ENCODE data around the gene RARA. TPM values are rescaled to one million over a fixed set of nuclear protein-coding genes. Genes with fewer than 3 reads are reported as not detected.

The RARA gene
- total RNA-seq, 2 experiments from 2014 or later, result 34.7 to 36.2 TPM

DNA sequence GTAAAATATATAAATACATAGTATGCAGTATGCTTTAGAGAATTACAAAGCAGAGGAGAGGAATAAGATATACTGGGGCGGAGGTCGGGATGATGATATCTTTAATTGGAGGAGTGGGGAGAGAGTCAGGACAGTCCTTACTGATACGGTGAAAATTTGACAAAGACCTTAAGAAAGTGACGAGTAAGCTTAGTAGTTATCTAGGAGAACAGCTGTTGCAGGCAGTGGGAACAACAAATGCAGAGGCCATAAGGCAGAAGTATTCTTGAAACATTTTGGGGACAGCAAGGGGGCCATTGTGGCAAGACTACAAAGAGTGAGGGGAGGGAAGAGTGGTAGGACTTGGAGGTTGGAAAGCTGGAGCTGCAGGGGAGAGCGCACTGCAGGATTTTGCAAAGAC is 43.6 kb upstream of the RARA start:
- DNase-seq (no peak), ATAC-seq (no peak)
- ChIA-PET CTCF (no interaction called here), POLR2A (interaction anchor here (0.7 kb wide), 1 partner anchor 343 kb away, joined by 3 read pairs; no protein-coding TSS in a partner anchor)
- Mint-ChIP-seq H3K27ac (no peak overlapping the region), H3K4me3 (no peak overlapping the region), H3K36me3 (ENCODE audit: low read depth) (peaks cover 23% of the 10 kb centered on the region), H3K4me1 (ENCODE audit: low read depth) (peaks cover 12% of the 10 kb centered on the region), H3K9me3 (no peaks in the 10 kb centered on the region), H3K27me3 (no peaks in the 10 kb centered on the region)
- TF ChIP-seq, protein P1, sequence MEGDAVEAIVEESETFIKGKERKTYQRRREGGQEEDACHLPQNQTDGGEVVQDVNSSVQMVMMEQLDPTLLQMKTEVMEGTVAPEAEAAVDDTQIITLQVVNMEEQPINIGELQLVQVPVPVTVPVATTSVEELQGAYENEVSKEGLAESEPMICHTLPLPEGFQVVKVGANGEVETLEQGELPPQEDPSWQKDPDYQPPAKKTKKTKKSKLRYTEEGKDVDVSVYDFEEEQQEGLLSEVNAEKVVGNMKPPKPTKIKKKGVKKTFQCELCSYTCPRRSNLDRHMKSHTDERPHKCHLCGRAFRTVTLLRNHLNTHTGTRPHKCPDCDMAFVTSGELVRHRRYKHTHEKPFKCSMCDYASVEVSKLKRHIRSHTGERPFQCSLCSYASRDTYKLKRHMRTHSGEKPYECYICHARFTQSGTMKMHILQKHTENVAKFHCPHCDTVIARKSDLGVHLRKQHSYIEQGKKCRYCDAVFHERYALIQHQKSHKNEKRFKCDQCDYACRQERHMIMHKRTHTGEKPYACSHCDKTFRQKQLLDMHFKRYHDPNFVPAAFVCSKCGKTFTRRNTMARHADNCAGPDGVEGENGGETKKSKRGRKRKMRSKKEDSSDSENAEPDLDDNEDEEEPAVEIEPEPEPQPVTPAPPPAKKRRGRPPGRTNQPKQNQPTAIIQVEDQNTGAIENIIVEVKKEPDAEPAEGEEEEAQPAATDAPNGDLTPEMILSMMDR (IDR thresholded peaks at IDR 0.05), result no peak
- intact Hi-C loops (cut with micrococcal nuclease), result no loop called here

DNA sequence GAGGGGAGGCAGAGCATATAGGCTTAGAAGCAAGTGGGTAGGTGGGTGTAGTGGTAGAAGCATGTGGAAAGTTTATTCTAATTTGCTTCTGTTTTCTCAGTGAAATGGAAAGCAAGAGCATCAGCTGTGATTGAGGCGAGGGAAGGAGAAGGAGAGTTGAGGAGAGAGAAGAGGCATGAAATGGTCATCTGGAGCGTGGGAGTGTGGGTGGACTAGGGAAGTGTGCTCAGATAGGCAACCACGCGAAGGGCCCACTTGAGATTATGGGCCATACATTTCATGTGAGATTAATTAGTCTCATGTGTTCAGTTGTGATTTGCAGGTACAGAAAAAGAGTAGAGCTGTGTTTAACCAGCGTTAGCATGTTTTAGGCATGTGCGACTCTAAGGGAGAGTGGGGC is 42.1 kb upstream of the RARA start:
- no peak for ATAC-seq
- DNase-seq, result no peak
- CTCF ChIA-PET, result interaction anchor here (0.8 kb wide), 1 partner anchor 14 kb away, joined by 3 read pairs; no protein-coding TSS in a partner anchor
- H3K4me3 Mint-ChIP-seq, result no peak overlapping the region
- H3K36me3 Mint-ChIP-seq (ENCODE audit: low read depth), result peaks cover 17% of the 10 kb centered on the region
- H3K4me1 Mint-ChIP-seq (ENCODE audit: low read depth), result peaks cover 10% of the 10 kb centered on the region
- no peak overlapping the region for H3K27ac Mint-ChIP-seq
- TF ChIP-seq, protein P1 (IDR thresholded peaks at IDR 0.05), result no peak
- POLR2A ChIA-PET, result interaction anchor here (0.7 kb wide), 1 partner anchor 48 kb away, joined by 3 read pairs; the partner anchor contains the start of gene WIPF2
- no peaks in the 10 kb centered on the region for H3K27me3 Mint-ChIP-seq
- intact Hi-C loops (cut with micrococcal nuclease), result no loop called here
- no peaks in the 10 kb centered on the region for H3K9me3 Mint-ChIP-seq

DNA sequence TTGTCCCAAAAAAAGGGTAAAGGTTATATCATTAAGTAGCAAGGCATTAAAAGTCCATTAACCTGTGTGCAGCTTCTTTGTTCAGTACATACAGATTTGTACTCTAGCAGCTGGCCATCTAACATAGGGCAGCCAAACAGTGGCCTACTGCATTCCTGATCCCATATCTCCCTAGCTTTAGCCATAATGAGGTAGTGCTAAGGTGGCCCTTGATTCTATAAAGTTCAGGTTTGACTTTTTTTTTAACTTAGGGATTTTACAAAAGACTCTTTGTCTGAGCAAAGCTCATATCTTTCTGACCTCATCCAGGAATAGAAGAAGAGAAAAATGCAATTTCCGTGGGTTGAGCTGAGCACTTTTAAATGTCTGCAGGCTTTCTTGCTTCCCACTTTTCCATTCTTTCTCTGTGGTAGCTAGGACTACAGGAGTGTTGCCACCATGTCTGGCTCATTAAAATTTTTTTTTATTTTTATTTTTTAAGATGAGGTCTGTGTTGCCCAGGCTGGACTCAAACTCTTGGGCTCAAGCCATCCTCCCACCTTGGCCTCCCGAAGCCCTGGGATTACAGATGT is 40.8 kb upstream of the RARA start:
- Mint-ChIP-seq H3K27me3 (no peaks in the 10 kb centered on the region), H3K4me3 (no peak overlapping the region), H3K9me3 (no peaks in the 10 kb centered on the region)

DNA sequence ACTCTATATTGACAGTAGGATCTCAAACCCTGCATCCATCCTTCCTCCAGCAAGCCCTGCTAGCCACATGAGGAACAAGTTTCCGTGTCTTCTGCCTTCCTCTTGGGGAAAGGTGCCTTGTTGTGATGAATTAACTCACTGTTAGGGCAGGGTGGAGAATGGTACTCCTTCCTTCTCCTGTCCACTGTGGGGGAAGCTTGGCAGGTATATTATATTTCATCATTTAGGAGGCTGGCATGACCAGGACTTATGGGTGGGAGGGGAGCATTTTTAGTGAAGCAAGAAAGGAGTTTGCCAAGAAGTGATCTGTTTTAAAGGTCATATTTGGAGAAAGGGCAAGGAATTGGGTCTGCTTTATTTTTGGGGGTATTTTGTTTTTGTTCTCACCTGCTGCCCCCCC is 30.6 kb upstream of the RARA start:
- TF ChIP-seq, protein P1 (IDR thresholded peaks at IDR 0.05), result no peak
- no peak for ATAC-seq
- ChIA-PET POLR2A (no interaction called here), CTCF (interaction anchor here (0.6 to 1.1 kb wide), 2 partner anchors 11 to 251 kb away, joined by 3 read pairs; no protein-coding TSS in a partner anchor)
- no peak for DNase-seq
- Mint-ChIP-seq H3K27me3 (no peaks in the 10 kb centered on the region), H3K9me3 (no peaks in the 10 kb centered on the region), H3K4me3 (no peak overlapping the region), H3K27ac (peak overlapping the region; percentile 58), H3K36me3 (ENCODE audit: low read depth) (peaks cover 45% of the 10 kb centered on the region), H3K4me1 (ENCODE audit: low read depth) (peaks cover 32% of the 10 kb centered on the region)
- intact Hi-C loops (cut with micrococcal nuclease), result no loop called here

More for the DNA sequence above, 40.8 kb upstream of the RARA start:
- ChIA-PET CTCF (interaction anchor here (1.0 to 1.2 kb wide), 3 partner anchors 66 to 240 kb away, joined by 3 to 4 read pairs (median 3); no protein-coding TSS in a partner anchor), POLR2A (interaction anchor here (0.6 kb wide), 1 partner anchor 26 kb away, joined by 3 read pairs; no protein-coding TSS in a partner anchor)
- intact Hi-C loops (cut with micrococcal nuclease), result no loop called here
- no peak for DNase-seq
- no peaks in the 10 kb centered on the region for H3K4me1 Mint-ChIP-seq (ENCODE audit: low read depth)
- no peak overlapping the region for H3K27ac Mint-ChIP-seq
- H3K36me3 Mint-ChIP-seq (ENCODE audit: low read depth), result peaks cover 7% of the 10 kb centered on the region
- no peak for ATAC-seq
- TF ChIP-seq, protein P1 (IDR thresholded peaks at IDR 0.05), result no peak

DNA sequence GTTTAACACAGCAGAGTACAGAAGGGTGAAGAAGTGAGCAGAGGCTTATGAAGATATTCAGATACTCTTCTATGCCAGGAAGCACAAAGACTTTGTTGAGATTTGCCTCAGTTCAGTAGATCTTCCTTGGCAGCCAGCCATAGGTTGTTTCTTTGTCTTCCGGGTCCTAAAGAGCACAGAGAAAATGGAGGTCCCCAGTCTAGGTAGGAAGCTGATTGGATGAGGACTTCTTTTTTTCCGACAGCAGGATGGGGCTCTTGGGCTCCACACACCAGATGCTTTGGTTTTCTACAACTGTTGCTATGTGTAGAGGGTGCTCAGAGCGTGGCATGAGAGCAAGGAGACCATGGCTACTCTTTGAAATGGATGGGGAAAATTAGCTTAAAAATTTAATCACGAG is 29.6 kb upstream of the RARA start:
- ATAC-seq, result no peak
- intact Hi-C loops (cut with micrococcal nuclease), result no loop called here
- H3K4me1 Mint-ChIP-seq (ENCODE audit: low read depth), result peaks cover 41% of the 10 kb centered on the region
- POLR2A ChIA-PET, result interaction anchor here (1.7 kb wide), 1 partner anchor 10 kb away, joined by 5 read pairs; no protein-coding TSS in a partner anchor
- CTCF ChIA-PET, result no interaction called here
- H3K27ac Mint-ChIP-seq, result peak overlapping the region; percentile 37
- no peaks in the 10 kb centered on the region for H3K27me3 Mint-ChIP-seq
- TF ChIP-seq, protein P1 (IDR thresholded peaks at IDR 0.05), result no peak
- no peak for DNase-seq
- no peaks in the 10 kb centered on the region for H3K9me3 Mint-ChIP-seq
- no peak overlapping the region for H3K4me3 Mint-ChIP-seq
- H3K36me3 Mint-ChIP-seq (ENCODE audit: low read depth), result peaks cover 47% of the 10 kb centered on the region

Measured in activated CD8-positive, alpha-beta T cell treated with anti-CD3 and anti-CD28 coated beads for 36 hours (primary cell).